HG02970 (cell line): ENCODE data around the gene ACACB.

Experiments
- ATAC-seq: cut with Tn5 transposase; IDR thresholded peaks from one replicate; pipeline ENCODE4 v1.9.1; 2021; ENCODE audit warnings: mild to moderate bottlenecking, moderate library complexity, moderate number of reproducible peaks; ENCODE audit not compliant: unreplicated experiment, low FRiP score

ACACB gene

DNA sequence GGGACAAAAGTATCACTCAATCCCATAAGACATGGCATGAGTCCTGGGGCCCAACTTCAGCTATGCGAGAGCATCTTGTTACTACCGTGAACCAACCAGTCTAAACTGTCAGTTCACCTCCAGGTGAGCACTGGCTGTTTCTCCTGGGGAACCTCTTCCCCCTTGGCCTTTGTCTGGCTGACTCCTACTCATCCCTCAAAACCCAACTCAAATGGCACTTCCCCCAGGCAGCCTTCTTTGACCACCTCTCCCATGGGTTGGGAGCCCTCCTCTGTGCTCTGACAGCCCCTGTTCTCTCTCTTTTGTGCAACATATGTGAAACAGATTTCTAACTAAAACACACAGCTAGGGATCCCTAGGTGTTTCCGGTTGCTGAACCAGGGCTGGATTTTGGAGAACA is 155.0 kb downstream of the ACACB start:
- no peak for ATAC-seq

DNA sequence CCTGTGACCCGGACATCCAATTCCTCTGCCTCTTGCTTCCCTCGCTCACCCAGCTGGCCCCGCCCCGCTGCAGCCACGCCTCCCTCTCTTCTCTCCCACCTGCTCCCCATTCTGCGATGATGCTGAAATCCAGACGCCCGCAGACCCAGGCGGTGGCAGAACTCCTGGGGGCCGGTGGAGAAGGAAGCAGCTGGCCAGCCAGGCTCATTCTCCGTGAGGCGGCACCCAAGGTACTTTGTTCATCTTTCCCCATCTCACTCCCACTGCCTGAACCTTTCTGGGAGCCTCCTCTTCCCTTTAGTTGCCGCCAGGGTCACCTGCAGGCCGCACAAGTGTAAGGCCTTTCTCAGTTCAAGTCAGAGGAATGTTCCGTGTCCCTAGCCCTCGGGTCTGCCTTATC is 157.0 kb downstream of the ACACB start:
- no peak for ATAC-seq

DNA sequence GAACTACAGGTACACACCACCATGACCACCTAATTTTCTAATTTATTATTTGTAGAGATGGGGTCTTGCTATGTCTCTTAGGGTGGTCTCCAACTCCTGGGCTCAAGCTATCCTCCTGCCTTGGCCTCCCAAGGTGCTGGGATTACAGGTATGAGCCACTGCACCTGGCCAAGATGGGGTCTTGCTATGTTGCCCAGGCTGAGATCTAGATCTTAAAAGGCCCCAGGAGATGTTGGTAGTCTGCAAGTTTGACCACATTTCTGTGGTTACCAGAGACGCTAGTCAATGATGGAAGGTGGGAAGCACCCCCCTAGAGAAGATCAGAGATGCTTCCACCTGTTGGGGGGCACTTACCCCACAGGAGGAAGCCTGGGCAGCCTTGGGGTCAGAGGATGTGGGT is 158.0 kb downstream of the ACACB start:
- ATAC-seq: no peak

DNA sequence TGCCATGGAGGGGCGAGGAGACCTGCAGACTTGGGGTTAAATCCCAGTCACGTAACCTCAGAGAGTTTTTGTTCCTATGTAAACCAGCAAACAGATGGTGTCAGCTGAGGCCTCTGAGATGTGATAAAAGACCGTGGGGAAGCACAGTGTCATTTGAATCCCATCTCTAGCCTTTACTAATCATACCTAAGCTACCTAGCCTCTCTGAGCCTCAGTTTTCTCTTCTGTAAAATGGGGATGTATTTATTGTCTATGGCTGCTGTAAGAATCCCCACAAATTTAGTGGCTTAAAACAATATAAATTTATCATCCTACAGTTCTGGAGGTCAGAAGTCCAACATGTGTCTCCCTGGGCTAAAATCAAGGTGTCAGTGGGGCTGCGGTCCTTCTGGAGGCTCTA is 158.8 kb downstream of the ACACB start:
- ATAC-seq: no peak

DNA sequence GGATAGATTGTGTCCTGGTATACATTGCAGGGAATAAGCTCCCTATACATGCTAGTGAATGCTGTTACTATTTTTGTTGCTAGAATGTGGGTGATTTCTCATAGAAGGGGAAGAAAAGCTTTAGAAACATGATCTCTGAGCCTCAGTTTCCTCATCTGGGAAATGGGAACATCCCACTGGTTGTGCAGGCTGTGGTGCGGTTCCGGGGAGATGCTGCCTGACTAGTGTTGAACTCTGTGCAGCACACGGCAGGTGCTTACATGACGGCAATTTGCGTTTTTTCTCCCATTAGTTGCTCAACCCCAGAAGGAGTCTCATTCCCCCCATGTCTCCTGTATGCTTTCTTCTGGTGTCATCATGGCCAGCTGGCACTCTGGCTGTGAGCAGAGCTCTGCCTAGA is 159.8 kb downstream of the ACACB start:
- ATAC-seq: no peak

DNA sequence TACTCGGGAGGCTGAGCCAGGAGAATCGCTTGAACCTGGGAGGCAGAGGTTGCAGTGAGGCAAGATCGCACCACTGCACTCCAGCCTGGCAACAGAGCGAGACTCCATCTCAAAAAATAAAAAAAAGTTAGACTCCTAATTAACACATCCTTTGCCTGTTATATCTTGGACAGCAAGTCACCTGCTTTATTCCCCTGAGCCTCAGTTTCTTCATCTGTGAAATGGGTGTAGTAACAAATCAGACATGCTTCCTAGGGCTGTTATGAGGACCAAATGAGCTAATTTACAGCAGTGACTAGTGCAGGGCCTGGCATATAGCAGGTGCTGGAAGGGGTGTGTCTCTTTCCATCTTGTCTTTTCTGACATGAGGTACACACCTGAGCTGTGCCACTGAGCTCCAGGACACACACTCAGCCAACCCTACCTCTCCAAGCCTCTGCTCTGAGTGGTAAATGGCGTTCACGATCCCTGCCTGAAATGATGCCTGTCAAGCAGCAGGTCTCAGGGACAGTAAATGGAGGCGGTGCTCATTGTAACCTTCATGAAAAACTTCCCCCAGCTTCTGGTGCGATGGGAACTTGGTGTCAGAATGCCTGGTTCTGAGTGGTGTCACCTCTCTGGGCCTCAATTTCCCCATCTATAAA is 161.0 kb downstream of the ACACB start:
- no peak for ATAC-seq

DNA sequence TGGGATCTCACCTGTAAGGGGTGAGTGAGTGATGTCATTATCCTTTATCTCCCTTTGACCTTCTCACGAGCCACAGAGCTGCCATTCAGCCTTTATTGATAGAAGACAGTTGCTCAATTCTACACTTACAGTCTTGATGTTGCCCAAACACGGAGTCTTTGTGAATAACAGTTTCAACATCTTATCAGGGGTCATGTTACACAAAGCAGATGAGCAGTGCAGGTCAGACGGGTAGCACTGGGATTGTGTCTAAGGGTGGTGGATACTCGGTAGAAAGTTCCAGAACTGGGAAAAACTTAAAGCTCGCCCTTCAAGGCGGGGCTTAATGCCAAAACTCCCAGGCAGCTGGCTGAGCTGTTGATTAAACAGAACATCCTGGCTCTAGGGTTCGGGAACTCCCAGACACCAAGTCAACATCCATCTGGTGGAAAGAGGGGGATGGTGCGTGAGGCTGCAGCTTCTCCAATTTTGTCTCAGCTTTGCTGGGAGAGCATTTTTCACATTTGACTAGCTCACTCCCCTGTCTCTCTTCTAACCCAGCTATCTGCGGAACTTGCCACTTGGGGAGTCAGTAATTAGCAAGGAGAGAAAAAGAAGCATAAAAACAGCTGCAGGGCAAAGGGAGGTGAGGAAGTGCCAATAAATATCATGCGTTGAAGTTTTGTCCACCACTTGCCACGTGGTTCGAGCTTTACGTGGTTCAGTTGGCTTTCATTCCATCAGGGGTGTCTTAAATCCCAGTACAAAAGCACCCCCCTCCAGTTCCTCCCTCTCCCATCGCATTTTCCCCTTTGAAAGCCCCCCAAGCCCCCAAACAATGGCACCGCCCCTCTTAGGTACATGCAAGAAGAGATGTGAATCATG is 161.7 kb downstream of the ACACB start:
- ATAC-seq: no peak

DNA sequence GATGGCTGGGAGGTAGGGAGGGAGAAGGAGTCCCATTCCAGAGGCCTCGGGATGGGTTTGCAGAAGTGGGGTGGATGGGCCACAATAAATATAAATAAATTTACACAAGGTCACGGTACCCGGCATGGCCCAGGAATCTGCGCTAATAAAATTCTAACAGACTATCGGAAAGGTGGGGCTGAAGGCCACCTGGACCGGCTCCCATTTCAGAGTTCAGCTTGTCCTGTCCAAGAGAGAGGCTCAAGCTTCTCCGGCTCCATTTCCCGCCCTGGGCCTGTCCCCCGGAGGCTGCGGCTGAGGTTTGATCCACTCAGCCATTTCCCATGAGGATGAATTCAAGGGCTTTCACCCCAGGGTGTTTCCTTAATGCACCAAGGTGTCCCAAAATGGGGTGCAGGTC is 162.5 kb downstream of the ACACB start:
- ATAC-seq: no peak

DNA sequence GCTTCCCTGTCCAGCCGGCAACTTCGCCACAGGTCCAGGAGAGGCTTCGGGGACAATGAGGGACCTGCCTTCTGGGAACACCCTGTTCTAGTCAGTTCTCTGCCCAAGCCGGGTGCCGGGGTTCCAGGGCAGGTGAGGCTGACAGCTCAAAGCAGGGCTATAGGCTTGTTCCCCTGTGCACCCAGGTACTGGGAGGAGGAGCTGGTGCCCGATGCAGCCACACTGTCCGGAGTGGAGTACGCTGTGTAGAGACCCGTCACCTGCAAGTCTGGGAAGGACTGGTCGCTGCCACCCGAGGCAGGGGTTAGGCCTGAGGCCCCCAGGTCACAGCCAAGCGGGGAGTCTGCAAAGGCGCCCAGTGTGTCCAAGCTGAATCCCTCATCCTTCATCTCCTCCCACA is 163.1 kb downstream of the ACACB start:
- no peak for ATAC-seq

DNA sequence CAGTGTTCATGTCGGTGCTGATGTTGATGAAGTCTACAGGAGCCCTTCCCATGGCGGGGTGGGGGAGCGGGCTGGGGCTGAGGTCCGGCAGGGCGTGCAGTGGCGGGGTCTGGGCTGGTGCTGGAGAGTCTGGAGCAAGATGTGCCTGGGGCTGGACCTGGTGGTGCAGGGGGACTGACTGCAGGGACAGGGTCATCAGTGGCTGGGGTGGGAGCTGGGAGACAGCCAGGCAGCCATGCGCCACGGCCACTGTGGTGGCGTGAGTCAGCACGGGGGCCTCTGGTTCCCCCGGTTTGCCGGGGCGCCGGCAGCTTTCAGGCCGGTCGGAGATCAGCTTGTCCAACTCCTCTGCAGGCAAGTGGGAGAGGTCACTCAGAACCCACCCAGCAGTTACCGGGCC is 165.1 kb downstream of the ACACB start:
- no peak for ATAC-seq

DNA sequence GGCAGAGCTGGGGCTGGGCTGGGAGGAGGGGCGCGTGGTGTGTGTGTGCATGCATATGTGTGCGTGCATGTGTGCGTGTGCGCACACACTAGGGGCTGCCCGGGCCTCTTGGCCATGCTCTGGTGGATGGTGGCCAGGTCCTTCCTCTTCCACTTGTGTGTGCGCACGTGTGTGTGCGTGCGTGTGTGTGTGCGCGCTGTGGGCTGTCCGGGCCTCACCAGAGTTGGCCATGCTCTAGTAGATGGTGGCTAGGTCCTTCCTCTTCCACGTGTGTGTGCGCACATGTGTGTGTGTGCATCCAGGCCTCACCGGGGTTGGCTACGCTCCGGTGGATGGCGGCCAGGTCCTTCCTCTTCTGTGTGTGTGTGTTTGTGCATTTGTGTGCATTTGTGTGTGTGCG is 168.0 kb downstream of the ACACB start:
- no peak for ATAC-seq

DNA sequence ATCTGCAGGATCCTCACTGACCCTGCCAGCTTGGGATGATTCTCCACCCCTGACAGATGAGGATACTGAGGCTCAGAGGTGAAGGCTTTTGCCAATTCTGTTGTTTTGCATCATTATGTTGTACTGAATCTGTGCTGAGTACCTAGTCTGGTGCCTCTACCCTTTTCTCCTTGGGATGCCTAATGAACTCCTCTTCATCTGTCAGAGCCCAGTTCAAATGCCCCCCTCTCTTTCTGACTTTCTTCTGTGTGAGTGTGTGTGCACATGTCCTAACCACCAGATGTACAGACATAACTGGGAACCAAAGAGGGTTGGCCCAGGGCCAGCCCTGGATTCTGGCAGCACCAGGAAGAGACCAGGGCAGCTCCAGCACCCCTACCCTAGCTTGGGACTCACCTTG is 169.9 kb downstream of the ACACB start:
- ATAC-seq: no peak

DNA sequence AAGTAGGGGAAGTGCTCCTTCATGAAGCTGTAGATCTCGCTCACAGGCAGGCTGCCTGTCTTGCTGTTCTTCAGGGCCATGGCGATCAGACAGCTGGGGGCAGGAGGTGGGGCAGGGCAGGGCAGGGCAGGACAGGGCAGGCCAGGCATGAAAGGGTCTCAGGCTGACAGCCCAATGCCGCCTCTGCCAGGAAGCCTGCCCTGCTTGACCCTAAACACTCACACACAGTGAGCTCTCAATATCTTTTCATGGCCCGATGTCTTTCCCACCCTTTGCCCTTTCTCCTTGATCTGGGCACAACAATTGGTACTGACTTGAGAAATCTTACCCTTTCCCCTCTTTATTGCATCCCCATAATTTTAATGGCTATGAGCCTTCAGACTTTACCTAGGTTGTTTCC is 170.3 kb downstream of the ACACB start:
- no peak for ATAC-seq

DNA sequence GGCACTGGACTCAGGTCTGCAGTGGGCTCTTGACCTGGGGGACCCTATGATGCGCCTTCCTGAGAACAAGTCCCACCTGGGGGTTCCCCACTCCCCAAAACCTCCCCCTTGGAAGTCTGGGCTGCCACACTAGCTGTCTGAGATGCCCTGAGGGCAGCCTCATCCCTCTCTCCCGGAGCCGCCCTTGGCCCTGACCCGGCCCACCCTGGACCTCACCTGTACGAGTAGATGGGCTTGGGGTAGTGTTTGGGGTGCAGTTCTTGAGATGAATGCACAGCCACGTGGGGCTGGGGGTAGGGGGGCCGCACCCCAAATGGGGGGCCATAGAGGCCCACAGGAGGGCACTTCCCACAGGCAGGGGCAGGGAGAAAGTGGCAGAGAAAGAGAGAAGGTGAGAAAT is 170.8 kb downstream of the ACACB start:
- no peak for ATAC-seq

DNA sequence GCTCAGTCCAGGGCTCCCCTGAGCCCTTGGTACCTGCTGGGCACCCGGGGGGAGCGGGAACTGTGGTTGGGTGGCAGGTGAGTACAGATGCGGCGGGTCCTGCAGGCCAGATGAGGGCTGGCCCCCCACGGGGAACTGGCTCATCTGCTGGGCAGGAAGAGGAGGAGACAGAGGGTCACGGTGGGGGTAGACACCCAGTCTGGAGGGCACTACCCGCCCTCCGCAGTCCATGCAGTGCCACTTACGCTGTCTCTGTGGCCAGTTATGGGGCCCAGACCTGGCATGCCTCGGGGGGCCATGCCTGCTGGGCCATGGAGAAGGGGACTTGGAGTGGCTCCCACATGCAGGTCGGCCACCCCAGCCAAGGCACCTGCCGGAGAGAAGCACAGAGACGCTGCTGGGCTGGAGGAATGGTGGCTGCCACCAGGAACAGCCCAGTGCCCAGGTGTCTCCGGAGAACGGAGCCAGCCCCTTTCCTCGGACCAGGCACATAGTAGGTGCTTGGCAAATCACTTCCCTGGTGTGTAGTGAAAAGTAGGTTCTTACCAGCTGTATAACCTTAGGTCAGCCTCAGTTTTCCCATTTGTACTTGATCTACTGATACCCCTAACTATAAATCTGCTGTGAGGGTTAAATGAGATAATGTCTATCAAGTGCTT is 171.6 kb downstream of the ACACB start:
- no peak for ATAC-seq

DNA sequence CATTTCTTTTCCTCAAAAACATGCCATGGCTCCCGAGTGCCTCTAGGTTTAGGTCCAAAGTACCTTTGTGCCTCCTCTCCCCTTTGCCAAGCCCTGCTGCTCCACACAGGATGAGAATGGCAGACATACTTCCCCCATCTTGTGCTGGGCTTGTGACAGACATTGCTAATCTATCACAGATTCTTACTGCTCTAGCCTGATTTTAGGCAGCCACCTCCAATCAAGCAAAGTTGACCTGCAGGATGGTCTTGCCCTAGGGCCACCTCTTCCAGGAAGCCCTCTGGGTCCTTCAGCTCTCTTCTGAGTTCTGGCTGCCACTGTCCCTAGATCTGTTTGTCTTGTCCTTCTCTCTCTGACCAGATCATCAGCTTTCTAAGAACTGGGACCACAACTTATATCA is 172.2 kb downstream of the ACACB start:
- no peak for ATAC-seq

DNA sequence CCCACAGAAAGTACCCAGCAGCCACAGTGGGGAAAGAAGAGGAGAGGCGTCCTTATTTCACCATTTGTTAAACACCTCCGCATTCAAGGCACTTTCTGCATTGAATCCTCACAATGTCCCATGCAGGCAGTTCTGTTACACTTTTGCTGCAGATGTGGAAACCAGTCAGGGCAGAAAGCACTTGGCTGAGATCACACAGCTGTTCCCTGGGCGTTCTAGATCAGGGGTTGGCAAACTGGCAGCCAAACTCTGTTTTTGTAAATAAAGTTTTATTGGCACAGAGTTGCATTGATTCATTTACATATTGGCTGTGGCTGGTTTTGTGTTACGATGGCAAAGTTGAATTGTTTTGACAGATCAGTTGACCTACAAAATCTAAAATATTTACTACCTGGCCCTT is 172.6 kb downstream of the ACACB start:
- no peak for ATAC-seq

DNA sequence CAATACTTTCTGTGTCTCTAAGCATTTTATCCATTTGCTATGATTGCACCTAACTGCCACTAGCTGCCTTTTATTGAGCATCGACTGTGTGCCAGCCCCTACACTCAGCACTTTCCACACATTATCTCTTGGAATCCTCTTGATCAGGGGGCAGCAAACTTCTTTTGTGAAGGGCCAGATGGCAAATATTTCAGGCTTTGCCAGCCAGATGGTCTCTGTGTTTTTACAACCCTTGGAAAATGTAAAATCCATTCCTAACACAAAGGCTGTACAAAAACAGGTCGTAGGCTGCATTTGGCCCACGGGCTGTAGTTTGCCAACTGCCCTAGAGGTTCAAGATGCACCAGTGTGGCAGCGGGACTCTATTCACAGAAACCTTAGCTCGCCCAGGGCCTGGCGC is 173.2 kb downstream of the ACACB start:
- ATAC-seq: no peak

DNA sequence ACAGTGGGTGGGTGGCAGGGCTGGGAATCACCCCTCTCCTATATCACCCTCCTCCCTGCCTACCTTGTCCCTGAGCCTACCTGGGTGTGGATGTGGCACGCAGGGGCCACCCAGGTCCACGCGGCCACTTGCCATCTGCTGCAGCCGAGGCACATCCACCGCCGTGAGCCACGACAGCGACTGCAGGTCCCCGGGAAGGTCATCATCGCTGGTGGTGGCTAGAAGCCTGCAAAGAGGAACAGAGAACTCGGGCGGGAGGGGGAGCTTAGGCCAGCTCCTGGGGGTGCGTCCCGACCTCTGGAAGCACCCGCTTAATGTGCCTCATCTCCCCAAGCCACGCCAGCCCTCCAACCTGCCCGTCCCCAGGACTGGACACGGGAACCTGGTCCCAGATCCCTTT is 173.7 kb downstream of the ACACB start:
- no peak for ATAC-seq

DNA sequence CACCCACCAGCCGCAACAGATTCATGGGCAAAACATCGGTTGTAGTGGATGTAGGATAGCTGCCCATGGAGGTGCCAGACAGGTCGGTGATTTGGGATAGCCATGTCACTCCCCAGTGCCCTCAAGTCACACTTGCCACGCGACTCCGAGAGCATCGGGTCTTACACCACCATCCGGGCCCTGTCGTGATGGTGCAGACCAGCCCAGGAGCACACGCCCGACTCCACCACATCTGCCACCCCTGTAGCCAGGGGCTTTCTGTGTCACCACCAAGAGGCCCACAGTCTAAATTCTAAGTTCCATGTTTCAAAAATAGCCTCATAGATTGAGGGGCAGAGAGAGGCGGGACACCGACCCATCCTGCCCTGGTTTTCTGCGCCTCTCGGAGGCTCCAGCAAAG is 174.7 kb downstream of the ACACB start:
- ATAC-seq: no peak

DNA sequence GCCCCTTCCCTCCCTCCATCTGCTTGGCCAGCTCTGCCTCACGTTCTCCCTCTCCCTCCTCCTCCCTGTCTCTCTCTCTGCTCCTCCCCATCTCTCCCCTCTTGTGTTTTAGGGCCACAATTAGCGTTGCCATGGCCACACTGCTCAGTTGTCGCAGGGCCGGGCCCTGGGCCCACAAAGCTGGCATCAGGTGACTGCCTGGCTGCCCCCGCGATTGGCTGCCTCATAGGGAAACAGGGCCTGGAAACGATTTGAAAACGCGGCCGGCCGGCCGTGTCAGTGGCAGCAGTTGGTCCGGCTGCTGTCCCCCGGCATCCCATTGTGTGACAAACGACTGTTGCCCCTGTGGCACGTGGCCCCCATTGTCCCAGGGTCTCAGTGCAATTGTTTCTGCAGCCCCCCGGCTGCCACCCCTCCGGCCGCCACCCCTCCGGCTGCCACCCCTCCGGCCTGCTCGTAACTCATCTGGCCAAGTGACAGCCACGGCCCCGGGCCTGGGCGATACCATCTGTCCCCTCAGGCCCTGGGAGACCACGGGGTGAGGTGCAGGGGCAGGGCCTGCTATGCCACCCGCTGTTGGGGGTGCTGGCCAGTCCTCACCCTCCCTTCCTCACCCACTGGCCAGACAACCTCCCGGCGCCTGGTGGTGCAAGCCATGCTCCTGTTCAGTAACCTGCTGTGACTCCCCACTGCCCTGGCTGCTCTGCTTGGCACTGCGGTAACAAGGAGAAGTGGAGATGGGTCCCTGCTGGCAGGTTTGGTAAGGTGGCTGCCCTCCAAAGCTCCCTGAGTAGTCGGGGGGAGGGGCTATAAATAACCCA is 175.3 kb downstream of the ACACB start:
- no peak for ATAC-seq
